GM23248 (cell line): Measurements from ENCODE around the gene PPP1R37.

ENCODE experiments used
- EZH2 ChIP-seq: fragments of 200-600 bp; sonication (generic); IDR thresholded peaks from 2 replicates; pipeline ENCODE4 v1.6.1; 2018; ENCODE audit warnings: antibody characterized with exemption, mild to moderate bottlenecking; ENCODE audit not compliant: insufficient read depth, poor library complexity, severe bottlenecking
- EZH2phosphoT487 ChIP-seq: fragments of 200-600 bp; sonication (generic); IDR thresholded peaks from 2 replicates; pipeline ENCODE4 v1.6.1; 2018; ENCODE audit warnings: antibody characterized with exemption, moderate library complexity, mild to moderate bottlenecking, low read depth; ENCODE audit not compliant: insufficient read depth

DNA sequence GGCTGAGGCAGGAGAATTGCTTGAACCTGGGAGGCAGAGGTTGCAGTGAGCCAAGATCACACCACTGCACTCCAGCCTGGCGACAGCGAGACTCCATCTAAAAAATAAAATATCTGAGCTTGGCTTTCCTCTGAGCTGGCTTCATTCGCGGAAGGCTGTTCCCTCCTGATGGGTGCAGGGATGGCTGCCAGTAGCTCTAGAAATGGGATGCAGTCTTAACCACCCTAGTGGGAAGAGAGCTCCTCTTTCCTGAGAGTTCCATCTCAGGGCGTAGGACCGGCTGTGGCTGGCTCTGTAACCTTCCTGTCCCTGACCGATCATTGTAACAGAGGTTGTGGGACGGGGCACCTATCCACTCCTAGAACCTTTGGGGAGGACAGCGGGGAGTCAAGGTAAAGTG lies 32.4 kb downstream of the PPP1R37 start:
- TF ChIP-seq EZH2: no peak
- no peak for TF ChIP-seq EZH2phosphoT487
